H1 (cell line): ENCODE measurements around the gene CTNNA3. TPM values are rescaled to one million over a fixed set of nuclear protein-coding genes. Genes with fewer than 3 reads are reported as not detected.
A peak's percentile ranks its signal among the peaks of the same experiment; 100 is the strongest.

ENCODE experiments used
- CTCF ChIA-PET: fragments of 300-600 bp; sonication (Branson Sonifier 250); formaldehyde crosslinking; loops from one replicate; lab custom pipeline; 2021; ENCODE audit not compliant: partially characterized antibody; lab: Charles Lee
- POLR2A ChIA-PET: fragments of 300-600 bp; sonication (Branson Sonifier 250); formaldehyde crosslinking; loops from one replicate; lab custom pipeline; 2021; ENCODE audit warnings: inconsistent platforms; ENCODE audit not compliant: partially characterized antibody; lab: Charles Lee
- DNase-seq, 2 experiments: peaks; one replicate each; pipeline versions ENCODE4 v3.0.0 to v3.0.0-alpha.2; 2010 to 2022; ENCODE audit warnings: low spot score in 2 of 2, low read depth in 1 of 2, mixed read lengths in 1 of 2
- FAIRE-seq: peaks from 2 replicates; lab custom pipeline; 2011; peaks lifted over from hg19 to GRCh38; lab: Jason Lieb, UNC
- H2AFZ ChIP-seq: 2 replicates; pipeline ENCODE4 v1.8.1; 2012; ENCODE audit warnings: low read length, inconsistent platforms
- H2AK5ac ChIP-seq: 2 replicates; pipeline ENCODE4 v1.6.1; 2013; ENCODE audit warnings: low read depth, low read length
- H2BK120ac ChIP-seq: replicated peaks from 2 replicates; pipeline ENCODE3; 2013; ENCODE audit warnings: low read depth, low read length, inconsistent platforms
- H2BK12ac ChIP-seq: 2 replicates; pipeline ENCODE4 v1.6.1; 2013; ENCODE audit warnings: low read depth, low read length
- H2BK15ac ChIP-seq: 2 replicates; pipeline ENCODE4 v1.6.1; 2013; ENCODE audit warnings: low read length
- H2BK20ac ChIP-seq: 2 replicates; pipeline ENCODE4 v1.6.1; 2013; ENCODE audit warnings: low read length
- H2BK5ac ChIP-seq: 2 replicates; pipeline ENCODE4 v1.6.1; 2013; ENCODE audit warnings: low read depth, low read length
- H3K14ac ChIP-seq: 2 replicates; pipeline ENCODE4 v1.6.1; 2013; ENCODE audit warnings: inconsistent platforms; ENCODE audit not compliant: insufficient read length
- H3K18ac ChIP-seq: 2 replicates; pipeline ENCODE4 v1.6.1; 2013; ENCODE audit warnings: low read length; ENCODE audit errors: extremely low read depth
- H3K23ac ChIP-seq: 2 replicates; pipeline ENCODE4 v1.6.1; 2013; ENCODE audit warnings: inconsistent platforms; ENCODE audit not compliant: insufficient read length
- H3K23me2 ChIP-seq: 2 replicates; pipeline ENCODE4 v1.6.1; 2013; ENCODE audit warnings: low read depth, low read length
- H3K27ac ChIP-seq: 2 replicates; pipeline ENCODE4 v1.6.1; 2011; ENCODE audit warnings: low read depth, low read length, inconsistent platforms
- H3K27me3 ChIP-seq, 4 experiments: replicated peaks in 1 of 4; 1 replicate in 1 of 4; 2 replicates in 3 of 4; pipeline versions ENCODE4 v1.6.1 to v1.8.1; 2011 to 2013; ENCODE audit warnings: low read length in 3 of 4, mild to moderate bottlenecking in 3 of 4, inconsistent platforms in 2 of 4, mixed read lengths in 2 of 4, moderate library complexity in 1 of 4; ENCODE audit not compliant: control insufficient read depth in 3 of 4, insufficient read depth in 3 of 4; ENCODE audit errors: extremely low read depth in 1 of 4
- H3K36me3 ChIP-seq, 4 experiments: 2 replicates each; pipeline versions ENCODE4 v1.6.1 to v1.8.1; 2011 to 2013; ENCODE audit warnings: mild to moderate bottlenecking in 4 of 4, low read length in 3 of 4, moderate library complexity in 2 of 4, control low read depth in 1 of 4, inconsistent platforms in 1 of 4; ENCODE audit not compliant: insufficient read depth in 4 of 4, control insufficient read depth in 2 of 4
- H3K4ac ChIP-seq: replicated peaks from 2 replicates; pipeline ENCODE3; 2013; ENCODE audit warnings: low read length, low read depth, mixed read lengths, inconsistent platforms; ENCODE audit not compliant: insufficient read length
- H3K4me1 ChIP-seq, 4 experiments: replicated peaks in 1 of 4; 1 replicate in 1 of 4; 2 replicates in 3 of 4; pipeline versions ENCODE4 v1.6.1 to v1.8.1; 2011 to 2013; ENCODE audit warnings: low read length in 3 of 4, inconsistent platforms in 2 of 4, mixed read lengths in 1 of 4; ENCODE audit not compliant: insufficient read depth in 4 of 4, control insufficient read depth in 3 of 4
- H3K4me2 ChIP-seq, 2 experiments: 2 replicates each; pipeline versions ENCODE4 v1.6.1 to v1.8.1; 2011 to 2013; ENCODE audit warnings: low read depth in 2 of 2, low read length in 2 of 2, control low read depth in 1 of 2, inconsistent platforms in 1 of 2, mild to moderate bottlenecking in 1 of 2; ENCODE audit not compliant: insufficient read depth in 1 of 2
- H3K4me3 ChIP-seq, 4 experiments: fragments of 200-600, 300-600 bp in 1 of 4; sonication (generic), shearing (Covaris generic), sonication (Bioruptor Twin) in 1 of 4; 2 replicates each; pipeline versions ENCODE4 v1.5.1 to v1.8.1; 2011 to 2016; ENCODE audit warnings: low read length in 4 of 4, low read depth in 3 of 4, control low read depth in 2 of 4, inconsistent platforms in 2 of 4, mild to moderate bottlenecking in 2 of 4, mixed read lengths in 1 of 4, moderate library complexity in 1 of 4; ENCODE audit not compliant: insufficient read depth in 2 of 4; ENCODE audit errors: extremely low read depth in 1 of 4
- H3K56ac ChIP-seq: replicated peaks from 2 replicates; pipeline ENCODE3; 2013; ENCODE audit warnings: low read depth, mild to moderate bottlenecking, mixed read lengths, low read length, inconsistent platforms; ENCODE audit not compliant: insufficient read length
- H3K79me1 ChIP-seq: 2 replicates; pipeline ENCODE4 v1.6.1; 2013; ENCODE audit warnings: low read depth, low read length, control low read depth
- H3K79me2 ChIP-seq, 2 experiments: 2 replicates each; pipeline versions ENCODE4 v1.6.1 to v1.8.1; 2012 to 2013; ENCODE audit warnings: low read length in 2 of 2, mild to moderate bottlenecking in 2 of 2, inconsistent platforms in 1 of 2; ENCODE audit not compliant: insufficient read depth in 2 of 2, control insufficient read depth in 1 of 2
- H3K9ac ChIP-seq, 4 experiments: replicated peaks in 1 of 4; 1 replicate in 1 of 4; 2 replicates in 3 of 4; pipeline versions ENCODE4 v1.6.1 to v1.8.1; 2011 to 2013; ENCODE audit warnings: low read depth in 3 of 4, low read length in 3 of 4, control low read depth in 2 of 4, mild to moderate bottlenecking in 2 of 4, moderate library complexity in 2 of 4, inconsistent platforms in 1 of 4; ENCODE audit errors: extremely low read depth in 1 of 4
- H3K9me3 ChIP-seq, 2 experiments: 2 replicates each; pipeline versions ENCODE4 v1.6.1 to v1.8.1; 2012 to 2013; ENCODE audit warnings: mild to moderate bottlenecking in 2 of 2, moderate library complexity in 2 of 2, control low read depth in 1 of 2, inconsistent platforms in 1 of 2, low read depth in 1 of 2, low read length in 1 of 2, mixed read lengths in 1 of 2; ENCODE audit not compliant: insufficient read depth in 2 of 2
- H4K20me1 ChIP-seq, 2 experiments: replicated peaks in 1 of 2; 2 replicates each; pipeline versions ENCODE3 to v1.8.1; 2011 to 2013; ENCODE audit warnings: inconsistent platforms in 2 of 2, low read length in 2 of 2, mild to moderate bottlenecking in 1 of 2; ENCODE audit not compliant: insufficient read depth in 2 of 2, control insufficient read depth in 1 of 2
- H4K5ac ChIP-seq: 2 replicates; pipeline ENCODE4 v1.6.1; 2013; ENCODE audit warnings: low read length, low read depth, mixed read lengths, inconsistent platforms; ENCODE audit not compliant: insufficient read length
- H4K8ac ChIP-seq: 2 replicates; pipeline ENCODE4 v1.8.0; 2013; ENCODE audit warnings: mild to moderate bottlenecking, moderate library complexity, low read length, inconsistent platforms; ENCODE audit not compliant: insufficient read depth; ENCODE audit errors: extremely low read depth
- H4K91ac ChIP-seq: replicated peaks from 2 replicates; pipeline ENCODE3; 2013; ENCODE audit warnings: low read length, mixed read lengths, inconsistent platforms; ENCODE audit not compliant: insufficient read length
- CEBPB ChIP-seq: IDR thresholded peaks from 2 replicates; pipeline ENCODE4 v1.6.1; 2012; ENCODE audit warnings: low read depth, low read length
- RBBP5 ChIP-seq: IDR thresholded peaks from 2 replicates; pipeline ENCODE4 v1.7.1; 2012; ENCODE audit warnings: low read depth, mild to moderate bottlenecking, inconsistent platforms, low read length, moderate library complexity, borderline replicate concordance
- TEAD4 ChIP-seq: IDR thresholded peaks from 2 replicates; pipeline ENCODE4 v1.6.1; 2012; ENCODE audit warnings: low read depth, low read length, inconsistent platforms, mixed read lengths
- ZNF274 ChIP-seq: IDR thresholded peaks from 2 replicates; pipeline ENCODE4 v1.7.0; 2012; ENCODE audit warnings: low read length, borderline replicate concordance; ENCODE audit errors: extremely low read depth
- WGBS, 2 experiments: shearing (Covaris generic) in 1 of 2; methylation state at CpG; one replicate each; pipeline versions ENCODE4 v1.1.6 to v1.1.7; 2013 to 2015; ENCODE audit warnings: low lambda C conversion rate in 2 of 2, mixed read lengths in 2 of 2, inconsistent platforms in 1 of 2, low coverage in 1 of 2, missing lambda C conversion rate in 1 of 2; ENCODE audit not compliant: insufficient replicate concordance in 2 of 2, insufficient coverage in 1 of 2, insufficient read length in 1 of 2; ENCODE audit errors: extremely low coverage in 1 of 2, missing lambda C conversion rate in 1 of 2; 5-methylcytosine and 5-hydroxymethylcytosine counted together
- polyA plus RNA-seq, 7 experiments: library from polyadenylated mRNA; depleted of rRNA in 3 of 7; stranded (reverse) in 5 of 7; unstranded in 2 of 7; fragments of >200 nt in 5 of 7; fragments of 200-250 nt in 2 of 7; gene quantifications; 1 replicate in 5 of 7; 2 replicates in 1 of 7; 4 replicates in 1 of 7; pipeline versions ENCODE4 v1.2.1 to v1.2.3, GENCODE V29; 2011 to 2013; ENCODE audit warnings: missing spikeins in 2 of 7, mixed read lengths in 2 of 7
- total RNA-seq: library from RNA; stranded (reverse); fragmentation: NEBNext Ultra II Directional; extraction: Animal tissue kit (Norgen Biotek cat#: 25700); gene quantifications from 2 replicates; pipeline ENCODE4 v1.2.1, GENCODE V29; 2021

The CTNNA3 gene
- total and polyA plus RNA-seq, 2 of the 8 experiments (the other 6 are each of a cell fraction or from before 2014, with no cell fraction given): 1.3 to 1.5 TPM

DNA sequence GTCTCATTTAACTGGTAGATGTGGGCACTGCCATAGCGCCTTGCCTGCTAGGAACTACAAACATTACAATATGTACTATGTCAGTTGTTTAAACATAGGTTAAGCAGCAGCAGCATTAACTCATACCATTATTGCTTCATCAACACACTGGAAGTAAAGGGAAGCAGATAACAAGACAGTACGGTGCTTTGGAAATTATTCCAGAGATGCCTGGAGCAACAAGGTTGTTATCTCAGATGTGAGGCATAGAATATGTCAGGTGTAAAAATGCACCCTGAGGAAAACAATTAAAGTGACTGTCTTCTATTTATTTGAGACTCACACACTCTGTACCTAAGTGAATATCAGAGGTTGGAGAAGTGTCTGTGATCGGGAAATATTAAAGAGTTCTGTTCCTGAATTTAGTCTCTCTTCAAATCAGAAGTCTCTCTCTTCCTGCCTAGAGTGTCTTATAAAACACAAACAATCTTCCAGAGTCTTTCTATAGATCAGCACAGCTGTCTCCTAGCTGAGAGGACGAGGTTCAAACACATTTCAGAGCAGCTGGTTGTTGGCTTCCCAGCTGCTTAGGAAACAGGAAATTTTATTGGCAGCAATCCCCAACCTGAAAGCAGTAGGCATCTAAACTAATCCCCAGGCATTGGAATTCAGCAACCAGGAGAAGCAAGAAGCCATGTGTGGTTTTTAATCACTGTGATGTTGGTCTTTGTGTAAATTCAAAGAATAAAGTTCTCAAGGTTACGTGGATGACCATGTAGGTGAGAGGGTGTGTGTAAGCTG, 1764.5 kb downstream of the CTNNA3 start:
- ChIA-PET POLR2A (no interaction called here), CTCF (no interaction called here)
- DNase-seq (no peak), FAIRE-seq (no peak)
- Histone ChIP-seq H2AK5ac (no peak overlapping the region), H2BK20ac (no peak overlapping the region), H3K56ac (no peak overlapping the region), H2BK120ac (no peak overlapping the region), H2BK15ac (no peak overlapping the region), H3K27me3 (no peaks in the 10 kb centered on the region), H2AFZ (peak overlapping the region; percentile 56; the same call in 1 of the 2 replicates), H3K79me1 (no peaks in the 10 kb centered on the region), H3K79me2 (no peaks in the 10 kb centered on the region), H3K18ac (no peak overlapping the region), H4K20me1 (no peaks in the 10 kb centered on the region), H3K27ac (no peak overlapping the region), H2BK12ac (no peak overlapping the region), H3K36me3 (no peaks in the 10 kb centered on the region), H3K9ac (no peak overlapping the region), H3K4me3 (no peak overlapping the region), H2BK5ac (no peak overlapping the region), H4K91ac (no peak overlapping the region), H3K23me2 (no peaks in the 10 kb centered on the region), H3K4ac (no peak overlapping the region), H3K14ac (no peak overlapping the region), H4K5ac (no peak overlapping the region), H3K4me2 (no peak overlapping the region), H3K23ac (no peak overlapping the region), H3K9me3 (no peaks in the 10 kb centered on the region), H3K4me1 (no peaks in the 10 kb centered on the region), H4K8ac (no peak overlapping the region)
- WGBS, 2 experiments: 89% methylated on average over 5 of the region's 5 CpGs; no CpG with 5 or more reads in 1 of the 2 experiments
- no peak for TF ChIP-seq TEAD4
- no peak for TF ChIP-seq ZNF274
- no peak for TF ChIP-seq RBBP5
- no peak for TF ChIP-seq CEBPB
